B cell (primary cell): Measurements from ENCODE around the gene MAML2. TPM values are rescaled to one million over a fixed set of nuclear protein-coding genes. Genes with fewer than 3 reads are reported as not detected.

Source experiments
- ATAC-seq: fragments of 200-7000 bp; cut with Tn5 transposase; one replicate; pipeline ENCODE4 v1.10.0; 2021; ENCODE audit warnings: low read depth, mild to moderate bottlenecking, moderate number of reproducible peaks, moderate library complexity
- CTCF ChIA-PET: fragments of 350-600 bp; sonication (Branson Sonifier 250); formaldehyde crosslinking; loops from one replicate; lab custom pipeline; 2021; ENCODE audit warnings: antibody characterized with exemption, inconsistent platforms; lab: Charles Lee
- POLR2A ChIA-PET: fragments of 350-600 bp; sonication (Branson Sonifier 250); formaldehyde crosslinking; loops from one replicate; lab custom pipeline; 2021; ENCODE audit warnings: antibody characterized with exemption; lab: Charles Lee
- DNase-seq: peaks from one replicate; pipeline ENCODE4 v3.0.0; 2013
- H2AFZ ChIP-seq: 2 replicates; pipeline ENCODE4 v1.6.1; 2012; ENCODE audit warnings: mild to moderate bottlenecking, low read depth, low read length; ENCODE audit not compliant: insufficient read depth, poor library complexity, severe bottlenecking
- H3K27ac ChIP-seq, 2 donors: 1 replicate in 1 of 2; 2 replicates in 1 of 2; pipeline ENCODE4 v1.5.1; 2012 to 2013; ENCODE audit warnings: low read length in 2 of 2, mild to moderate bottlenecking in 2 of 2, moderate library complexity in 1 of 2
- H3K27me3 ChIP-seq, 4 experiments: fragments of 200-600 bp in 1 of 4; sonication (generic) in 1 of 4; replicated peaks in 1 of 4; 1 replicate in 2 of 4; 2 replicates in 2 of 4; pipeline versions ENCODE4 v1.6.1 to v1.7.0; 2013 to 2016; ENCODE audit warnings: low read length in 3 of 4, mild to moderate bottlenecking in 2 of 4, mixed read lengths in 1 of 4, moderate library complexity in 1 of 4; ENCODE audit not compliant: insufficient read depth in 4 of 4, control insufficient read depth in 3 of 4; ENCODE audit errors: control extremely low read depth in 1 of 4
- H3K36me3 ChIP-seq, 2 experiments: replicated peaks in 1 of 2; 1 replicate in 1 of 2; 2 replicates in 1 of 2; pipeline versions ENCODE4 v1.6.1 to v1.7.1; 2013; ENCODE audit warnings: low read length in 1 of 2; ENCODE audit not compliant: insufficient read depth in 2 of 2, control insufficient read depth in 1 of 2; ENCODE audit errors: control extremely low read depth in 1 of 2, extremely low read depth in 1 of 2
- H3K4me1 ChIP-seq, 2 donors: fragments of 200-600 bp in 1 of 2; sonication (generic) in 1 of 2; 1 replicate in 1 of 2; 2 replicates in 1 of 2; pipeline versions ENCODE4 v1.5.1 to v1.6.1; 2013 to 2017; ENCODE audit warnings: low read length in 2 of 2; ENCODE audit not compliant: control insufficient read depth in 2 of 2, insufficient read depth in 2 of 2
- H3K4me2 ChIP-seq: replicated peaks from 2 replicates; pipeline ENCODE3; 2012; ENCODE audit warnings: mild to moderate bottlenecking, low read depth, low read length; ENCODE audit not compliant: poor library complexity, severe bottlenecking
- H3K4me3 ChIP-seq, 5 experiments: fragments of 200-600 bp in 1 of 5; sonication (generic) in 1 of 5; 1 replicate in 3 of 5; 2 replicates in 2 of 5; pipeline versions ENCODE4 v1.5.1 to v1.7.0; 2011 to 2016; ENCODE audit warnings: low read length in 4 of 5, mild to moderate bottlenecking in 4 of 5, low read depth in 2 of 5, control low read depth in 1 of 5, moderate library complexity in 1 of 5; ENCODE audit not compliant: insufficient read depth in 1 of 5; ENCODE audit errors: control extremely low read depth in 1 of 5, extremely low read depth in 1 of 5
- H3K79me2 ChIP-seq: fragments of 200-600 bp; sonication (generic); one replicate; pipeline ENCODE4 v1.6.0; 2016; ENCODE audit warnings: low read length; ENCODE audit not compliant: control insufficient read depth, insufficient read depth
- H3K9ac ChIP-seq: fragments of 200-600 bp; sonication (generic); 2 replicates; pipeline ENCODE4 v1.6.1; 2017; ENCODE audit warnings: mild to moderate bottlenecking, low read length, moderate library complexity
- H3K9me3 ChIP-seq, 3 donors: one replicate each; pipeline versions ENCODE4 v1.6.1 to v1.7.1; 2013; ENCODE audit warnings: low read length in 2 of 3; ENCODE audit not compliant: control insufficient read depth in 2 of 3, insufficient read depth in 1 of 3; ENCODE audit errors: control extremely low read depth in 1 of 3
- H4K20me1 ChIP-seq: 2 replicates; pipeline ENCODE4 v1.6.0; 2012; ENCODE audit warnings: mild to moderate bottlenecking, low read length; ENCODE audit not compliant: insufficient read depth, control insufficient read depth, poor library complexity, severe bottlenecking
- H3K27ac Mint-ChIP-seq: one replicate; pipeline ENCODE4 v1.8.0; 2021; ENCODE audit warnings: mixed read lengths
- H3K27me3 Mint-ChIP-seq: one replicate; pipeline ENCODE4 v1.8.0; 2021; ENCODE audit warnings: mixed read lengths
- H3K4me1 Mint-ChIP-seq: one replicate; pipeline ENCODE4 v1.8.0; 2021; ENCODE audit warnings: mixed read lengths
- H3K4me3 Mint-ChIP-seq: one replicate; pipeline ENCODE4 v1.8.0; 2021; ENCODE audit warnings: mixed read lengths
- H3K9me3 Mint-ChIP-seq: one replicate; pipeline ENCODE4 v1.8.0; 2022; ENCODE audit warnings: mixed read lengths; ENCODE audit not compliant: insufficient read depth
- EZH2 ChIP-seq: IDR thresholded peaks from 2 replicates; pipeline ENCODE4 v1.6.1; 2012; ENCODE audit warnings: borderline replicate concordance, low read depth, mild to moderate bottlenecking, moderate library complexity, low read length; ENCODE audit not compliant: insufficient read depth, poor library complexity, severe bottlenecking
- WGBS: methylation state at CpG from one replicate; pipeline ENCODE4 v1.1.5; 2013; ENCODE audit warnings: missing lambda C conversion rate; ENCODE audit not compliant: insufficient coverage; 5-methylcytosine and 5-hydroxymethylcytosine counted together
- intact Hi-C: fragments of 100-400 bp; cut with micrococcal nuclease; formaldehyde crosslinking; loops from one replicate; pipeline ENCODE4 v1.10.0; 2022
- polyA plus RNA-seq: library from polyadenylated mRNA; depleted of rRNA; stranded (reverse); fragments of >200 nt; gene quantifications from 2 replicates; pipeline ENCODE4 v1.2.3, GENCODE V29; 2012
- total RNA-seq, 2 donors: library from RNA; stranded (reverse); fragments of 120-200 nt in 1 of 2; gene quantifications; 1 replicate in 1 of 2; 2 replicates in 1 of 2; pipeline versions ENCODE4 v1.2.3 to v1.2.4, GENCODE V29; 2013 to 2022
- TF ChIP-seq, protein P1 (sequence below): fragments of 200-600 bp; IDR thresholded peaks from one replicate; pipeline ENCODE4 v1.8.0; 2022; ENCODE audit warnings: antibody characterized with exemption, mild to moderate bottlenecking

MAML2 gene
- total and polyA plus RNA-seq, 2 donors (not counting 1 experiment from before 2014, with no cell fraction given), result 10.7 to 26.4 TPM

GRCh38 chr11:96388891-96389719 lies 46.1 kb upstream of the MAML2 start:
- Mint-ChIP-seq H3K4me1 (peaks cover 26% of the 10 kb centered on the region), H3K4me3 (peak overlapping the region; percentile 93), H3K27me3 (no peaks in the 10 kb centered on the region), H3K27ac (peak overlapping the region; percentile 95), H3K9me3 (no peaks in the 10 kb centered on the region)
- Histone ChIP-seq H3K4me3 (peak overlapping the region; percentile 77 to 89 (median 84)), H3K4me2 (peak overlapping the region; percentile 84), H3K27me3 (no peaks in the 10 kb centered on the region), H3K4me1 (peaks cover 13 to 18% of the 10 kb centered on the region in 2 donors), H3K27ac (peak overlapping the region; percentile 82 to 83), H3K9ac (peak overlapping the region; percentile 81), H3K79me2 (peaks cover 44% of the 10 kb centered on the region), H4K20me1 (peaks cover 3% of the 10 kb centered on the region), H3K9me3 (no peaks in the 10 kb centered on the region), H2AFZ (peak overlapping the region; percentile 92), H3K36me3 (peaks cover 0 to 3% of the 10 kb centered on the region in 2 experiments)
- ChIA-PET CTCF (interaction anchor here (0.9 to 3.3 kb wide), 9 partner anchors 47 to 600 kb away, joined by 3 to 25 read pairs (median 3); partner anchors contain the start of genes FAM76B, MAML2 and MTMR2), POLR2A (interaction anchor here (0.6 to 1.5 kb wide), 6 partner anchors 46 to 599 kb away, joined by 3 to 5 read pairs (median 3); partner anchors contain the start of genes CEP57 and MAML2)
- WGBS, result under 1% methylated on average over 24 of the region's 30 CpGs
- DNase-seq, result peak; percentile 7
- ATAC-seq, result peak; percentile 50
- intact Hi-C loops, result loop anchor here (1.0 to 5.0 kb wide), 6 partner anchors 48 to 1894 kb away; partner anchors contain the start of genes CEP57, CWC15 and KDM4D
- TF ChIP-seq EZH2, result no peak
- TF ChIP-seq, protein P1, sequence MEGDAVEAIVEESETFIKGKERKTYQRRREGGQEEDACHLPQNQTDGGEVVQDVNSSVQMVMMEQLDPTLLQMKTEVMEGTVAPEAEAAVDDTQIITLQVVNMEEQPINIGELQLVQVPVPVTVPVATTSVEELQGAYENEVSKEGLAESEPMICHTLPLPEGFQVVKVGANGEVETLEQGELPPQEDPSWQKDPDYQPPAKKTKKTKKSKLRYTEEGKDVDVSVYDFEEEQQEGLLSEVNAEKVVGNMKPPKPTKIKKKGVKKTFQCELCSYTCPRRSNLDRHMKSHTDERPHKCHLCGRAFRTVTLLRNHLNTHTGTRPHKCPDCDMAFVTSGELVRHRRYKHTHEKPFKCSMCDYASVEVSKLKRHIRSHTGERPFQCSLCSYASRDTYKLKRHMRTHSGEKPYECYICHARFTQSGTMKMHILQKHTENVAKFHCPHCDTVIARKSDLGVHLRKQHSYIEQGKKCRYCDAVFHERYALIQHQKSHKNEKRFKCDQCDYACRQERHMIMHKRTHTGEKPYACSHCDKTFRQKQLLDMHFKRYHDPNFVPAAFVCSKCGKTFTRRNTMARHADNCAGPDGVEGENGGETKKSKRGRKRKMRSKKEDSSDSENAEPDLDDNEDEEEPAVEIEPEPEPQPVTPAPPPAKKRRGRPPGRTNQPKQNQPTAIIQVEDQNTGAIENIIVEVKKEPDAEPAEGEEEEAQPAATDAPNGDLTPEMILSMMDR, result no peak

- ChIA-PET CTCF (interaction anchor here (0.5 kb wide), 1 partner anchor 544 kb away, joined by 3 read pairs; no protein-coding TSS in a partner anchor), POLR2A (no interaction called here)
- Histone ChIP-seq H4K20me1 (no peaks in the 10 kb centered on the region), H3K79me2 (peaks cover 44% of the 10 kb centered on the region), H2AFZ (no peak overlapping the region), H3K9me3 (no peaks in the 10 kb centered on the region), H3K9ac (no peak overlapping the region), H3K27ac (no peak overlapping the region), H3K4me2 (no peak overlapping the region), H3K27me3 (no peaks in the 10 kb centered on the region), H3K36me3 (peaks cover 9 to 18% of the 10 kb centered on the region in 2 experiments), H3K4me3 (no peak overlapping the region), H3K4me1 (peaks cover 7 to 9% of the 10 kb centered on the region in 2 donors)
- H3K27ac Mint-ChIP-seq, result no peak overlapping the region
- intact Hi-C loops, result loop anchor here (5.0 kb wide), 1 partner anchor 128 kb away; no protein-coding TSS in a partner anchor
- H3K27me3 Mint-ChIP-seq, result no peaks in the 10 kb centered on the region
- DNase-seq (no peak), ATAC-seq (no peak)
- H3K4me1 Mint-ChIP-seq, result peaks cover 15% of the 10 kb centered on the region
- TF ChIP-seq EZH2, result no peak
- TF ChIP-seq, protein P1, result no peak
- H3K4me3 Mint-ChIP-seq, result no peak overlapping the region
- no peaks in the 10 kb centered on the region for H3K9me3 Mint-ChIP-seq
- WGBS, result no CpG with 5 or more reads among the region's 2 CpGs
Measured at GRCh38 chr11:96385187-96385586, 42.2 kb upstream of the MAML2 start.
